Measurements from ENCODE around the gene HUNK.

GRCh38 chr21:31985398-31985797, 112.6 kb downstream of the HUNK start:
- TF ChIP-seq GATA2 (IDR thresholded peaks at IDR 0.05; ENCODE audit: low read depth, low read length) (no peak), GATA3 (IDR thresholded peaks at IDR 0.05; ENCODE audit: low read depth, low read length) (no peak)

Measured in SH-SY5Y (cell line).